ENCODE results near the gene ARL15. TPM values are rescaled to one million over a fixed set of nuclear protein-coding genes. Genes with fewer than 3 reads are reported as not detected.

The ARL15 gene
- total RNA-seq, 2 experiments from 2014 or later: 5.7 to 6.3 TPM

- POLR2A ChIA-PET: no interaction called here
- Mint-ChIP-seq H3K27me3 (no peaks in the 10 kb centered on the region), H3K36me3 (ENCODE audit: low read depth) (peaks cover 8% of the 10 kb centered on the region), H3K9me3 (no peaks in the 10 kb centered on the region), H3K4me1 (ENCODE audit: low read depth) (no peaks in the 10 kb centered on the region), H3K4me3 (no peak overlapping the region), H3K27ac (no peak overlapping the region)
- no peak for TF ChIP-seq CTCF (IDR thresholded peaks at IDR 0.05)
- no peak for DNase-seq
- intact Hi-C loops (cut with micrococcal nuclease): no loop called here
- CTCF ChIA-PET: no interaction called here
- ATAC-seq: peak; percentile 30
Measured at GRCh38 chr5:54159153-54159892, 151.1 kb downstream of the ARL15 start.

- TF ChIP-seq CTCF (IDR thresholded peaks at IDR 0.05): no peak
- ATAC-seq (no peak), DNase-seq (no peak)
- H3K4me1 Mint-ChIP-seq (ENCODE audit: low read depth): no peaks in the 10 kb centered on the region
- peaks cover 11% of the 10 kb centered on the region for H3K36me3 Mint-ChIP-seq (ENCODE audit: low read depth)
- intact Hi-C loops (cut with micrococcal nuclease): no loop called here
- POLR2A ChIA-PET: no interaction called here
- no peak overlapping the region for H3K4me3 Mint-ChIP-seq
- CTCF ChIA-PET: no interaction called here
- H3K27ac Mint-ChIP-seq: no peak overlapping the region
- H3K27me3 Mint-ChIP-seq: no peaks in the 10 kb centered on the region
- H3K9me3 Mint-ChIP-seq: no peaks in the 10 kb centered on the region
Measured at GRCh38 chr5:54156577-54156976, 153.8 kb downstream of the ARL15 start.

- ChIA-PET CTCF (no interaction called here), POLR2A (no interaction called here)
- H3K9me3 Mint-ChIP-seq: no peaks in the 10 kb centered on the region
- peaks cover 3% of the 10 kb centered on the region for H3K4me1 Mint-ChIP-seq (ENCODE audit: low read depth)
- H3K27ac Mint-ChIP-seq: no peak overlapping the region
- no peak for DNase-seq
- H3K27me3 Mint-ChIP-seq: no peaks in the 10 kb centered on the region
- peaks cover 7% of the 10 kb centered on the region for H3K36me3 Mint-ChIP-seq (ENCODE audit: low read depth)
- intact Hi-C loops (cut with micrococcal nuclease): no loop called here
- TF ChIP-seq CTCF (IDR thresholded peaks at IDR 0.05): no peak
- no peak for ATAC-seq
- H3K4me3 Mint-ChIP-seq: no peak overlapping the region
Measured at GRCh38 chr5:54150841-54151240, 159.5 kb downstream of the ARL15 start.

- Mint-ChIP-seq H3K9me3 (no peaks in the 10 kb centered on the region), H3K4me1 (ENCODE audit: low read depth) (peaks cover 3% of the 10 kb centered on the region), H3K36me3 (ENCODE audit: low read depth) (peaks cover 9% of the 10 kb centered on the region), H3K27ac (no peak overlapping the region), H3K27me3 (no peaks in the 10 kb centered on the region), H3K4me3 (no peak overlapping the region)
- DNase-seq (no peak), ATAC-seq (no peak)
- ChIA-PET CTCF (no interaction called here), POLR2A (no interaction called here)
- intact Hi-C loops (cut with micrococcal nuclease): no loop called here
- no peak for TF ChIP-seq CTCF (IDR thresholded peaks at IDR 0.05)
Measured at GRCh38 chr5:54148858-54149257, 161.5 kb downstream of the ARL15 start.

- no peak for TF ChIP-seq CTCF (IDR thresholded peaks at IDR 0.05)
- no peaks in the 10 kb centered on the region for H3K9me3 Mint-ChIP-seq
- intact Hi-C loops (cut with micrococcal nuclease): no loop called here
Measured at GRCh38 chr5:54148067-54148845, 162.1 kb downstream of the ARL15 start.

More at GRCh38 chr5:54148067-54148845, 162.1 kb downstream of the ARL15 start:
- H3K4me1 Mint-ChIP-seq (ENCODE audit: low read depth): peaks cover 3% of the 10 kb centered on the region
- no peak overlapping the region for H3K4me3 Mint-ChIP-seq
- DNase-seq: no peak
- peaks cover 7% of the 10 kb centered on the region for H3K36me3 Mint-ChIP-seq (ENCODE audit: low read depth)
- no peak overlapping the region for H3K27ac Mint-ChIP-seq
- ChIA-PET CTCF (no interaction called here), POLR2A (no interaction called here)
- H3K27me3 Mint-ChIP-seq: no peaks in the 10 kb centered on the region
- ATAC-seq: no peak

Data from activated CD8-positive, alpha-beta T cell treated with anti-CD3 and anti-CD28 coated beads for 36 hours (primary cell).